GM18867 (cell line): Measurements from ENCODE around the gene GGN.

Source experiments
- ATAC-seq: cut with Tn5 transposase; IDR thresholded peaks from one replicate; pipeline ENCODE4 v1.9.1; 2021; ENCODE audit warnings: mild to moderate bottlenecking, moderate library complexity; ENCODE audit not compliant: unreplicated experiment

The GGN gene

GRCh38 chr19:38388349-38389100, 691 bp upstream of the GGN start, which contains the start of gene SPRED3:
SPRED3 (plus strand) TSS chr19:38388697; CDS start chr19:38390303, 1,606 bp downstream.
- no peak for ATAC-seq

- ATAC-seq, result no peak
Observed at GRCh38 chr19:38386971-38387549, 774 bp downstream of the GGN start.

GRCh38 chr19:38386300-38386970, 1.4 kb downstream of the GGN start:
- no peak for ATAC-seq

GRCh38 chr19:38385804-38386257, 2.0 kb downstream of the GGN start:
- no peak for ATAC-seq

- no peak for ATAC-seq
Observed at GRCh38 chr19:38385057-38385803, 2.6 kb downstream of the GGN start.

GRCh38 chr19:38384209-38385027, 3.4 kb downstream of the GGN start:
- ATAC-seq, result no peak

- no peak for ATAC-seq
Observed at GRCh38 chr19:38383743-38384142, 4.1 kb downstream of the GGN start.

GRCh38 chr19:38383184-38383583, 4.7 kb downstream of the GGN start:
- ATAC-seq, result no peak

GRCh38 chr19:38381138-38381537, 6.7 kb downstream of the GGN start:
- ATAC-seq, result no peak

GRCh38 chr19:38378866-38379265, 9.0 kb downstream of the GGN start:
- no peak for ATAC-seq

- no peak for ATAC-seq
Observed at GRCh38 chr19:38377052-38377451, 10.8 kb downstream of the GGN start.

- ATAC-seq, result no peak
Observed at GRCh38 chr19:38376576-38376975, 11.3 kb downstream of the GGN start.

GRCh38 chr19:38375748-38376147, 12.1 kb downstream of the GGN start:
- ATAC-seq, result no peak

GRCh38 chr19:38375098-38375493, 12.7 kb downstream of the GGN start:
- no peak for ATAC-seq

GRCh38 chr19:38374332-38375097, 13.3 kb downstream of the GGN start, which contains the start of gene PSMD8:
PSMD8 (plus strand) TSS chr19:38374571; CDS start chr19:38374602, 31 bp downstream.
- peak; percentile 92 for ATAC-seq

- no peak for ATAC-seq
Observed at GRCh38 chr19:38373907-38374331, 13.9 kb downstream of the GGN start.

- ATAC-seq, result no peak
Observed at GRCh38 chr19:38371081-38371480, 16.8 kb downstream of the GGN start.

- ATAC-seq, result no peak
Observed at GRCh38 chr19:38370299-38370698, 17.5 kb downstream of the GGN start.

GRCh38 chr19:38369584-38369983, 18.2 kb downstream of the GGN start:
- no peak for ATAC-seq
